OCI-LY3 (cell line): ENCODE results near the gene PACS2.

Experiments used
- H2AFZ ChIP-seq: fragments of 200-600, 300-600 bp; shearing (Covaris generic); 2 replicates; pipeline ENCODE4 v1.6.0; 2014; ENCODE audit warnings: antibody characterized with exemption, low read depth, low read length
- H3K27ac ChIP-seq: fragments of 200-600, 300-600 bp; sonication (generic); 2 replicates; pipeline ENCODE4 v1.5.1; 2014; ENCODE audit warnings: mild to moderate bottlenecking, low read length, moderate library complexity, mixed read lengths
- H3K27me3 ChIP-seq: fragments of 200-600, 300-600 bp; sonication (generic); 2 replicates; pipeline ENCODE4 v1.6.1; 2014; ENCODE audit warnings: low read depth, low read length, mixed read lengths
- H3K36me3 ChIP-seq: fragments of 200-600, 300-600 bp; sonication (generic); replicated peaks from 2 replicates; pipeline ENCODE3; 2014; ENCODE audit warnings: low read depth, low read length, mixed read lengths
- H3K4me1 ChIP-seq: fragments of 300-600, 200-600 bp; sonication (generic); 2 replicates; pipeline ENCODE4 v1.6.1; 2014; ENCODE audit warnings: low read length, mixed read lengths
- H3K4me2 ChIP-seq: fragments of 200-600, 300-600 bp; sonication (generic); 2 replicates; pipeline ENCODE4 v1.6.1; 2014; ENCODE audit warnings: low read length, mixed read lengths
- H3K4me3 ChIP-seq: fragments of 300-600, 200-600 bp; sonication (generic); 2 replicates; pipeline ENCODE4 v1.5.1; 2014; ENCODE audit warnings: antibody characterized with exemption, mild to moderate bottlenecking, low read length, moderate library complexity
- H3K79me2 ChIP-seq: fragments of 300-600, 200-600 bp; shearing (Covaris generic); 2 replicates; pipeline ENCODE4 v1.6.1; 2014; ENCODE audit warnings: mild to moderate bottlenecking, low read length, mixed read lengths
- H3K9ac ChIP-seq: fragments of 300-600, 200-600 bp; shearing (Covaris generic); 2 replicates; pipeline ENCODE4 v1.6.0; 2014; ENCODE audit warnings: mild to moderate bottlenecking, low read length, moderate library complexity
- H3K9me3 ChIP-seq: fragments of 200-600, 300-600 bp; shearing (Covaris generic); 2 replicates; pipeline ENCODE4 v1.6.1; 2014; ENCODE audit warnings: low read length, mixed read lengths; ENCODE audit not compliant: insufficient read depth
- H4K20me1 ChIP-seq: fragments of 200-600, 300-600 bp; sonication (generic); 2 replicates; pipeline ENCODE4 v1.6.1; 2016; ENCODE audit warnings: low read length, mixed read lengths; ENCODE audit not compliant: insufficient read depth
- EZH2phosphoT487 ChIP-seq: fragments of 200-600 bp; shearing (Covaris generic); IDR thresholded peaks from 2 replicates; pipeline ENCODE4 v1.6.1; 2018; ENCODE audit warnings: antibody characterized with exemption, mixed run types, low read depth
- TF ChIP-seq, protein P1 (sequence below): fragments of 200-600, 300-600 bp; sonication (generic); IDR thresholded peaks from 2 replicates; pipeline ENCODE4 v1.5.1; 2014; ENCODE audit warnings: antibody characterized with exemption, low read length, low read depth

The PACS2 gene

DNA sequence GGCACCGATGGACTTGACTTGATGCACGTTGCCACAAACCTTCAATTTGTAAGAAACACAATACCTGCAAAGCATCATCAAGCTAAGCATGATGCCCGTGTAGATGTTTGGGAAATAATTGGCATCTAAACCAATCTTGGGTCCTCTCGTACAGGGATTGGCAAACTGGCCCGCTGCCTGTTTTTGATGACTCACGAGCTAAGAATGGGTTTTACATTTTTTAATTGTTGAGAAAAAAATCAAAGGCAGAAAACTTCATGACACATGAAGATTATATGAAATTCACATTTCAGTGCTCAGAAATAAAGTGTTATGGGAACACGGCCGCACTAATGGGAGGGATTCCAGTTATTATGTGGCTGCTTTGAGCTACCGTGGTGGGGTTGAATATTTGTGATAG lies 116.0 kb downstream of the PACS2 start:
- no peaks in the 10 kb centered on the region for H3K27me3 ChIP-seq
- no peak overlapping the region for H2AFZ ChIP-seq
- H3K27ac ChIP-seq: no peak overlapping the region
- TF ChIP-seq, protein P1, sequence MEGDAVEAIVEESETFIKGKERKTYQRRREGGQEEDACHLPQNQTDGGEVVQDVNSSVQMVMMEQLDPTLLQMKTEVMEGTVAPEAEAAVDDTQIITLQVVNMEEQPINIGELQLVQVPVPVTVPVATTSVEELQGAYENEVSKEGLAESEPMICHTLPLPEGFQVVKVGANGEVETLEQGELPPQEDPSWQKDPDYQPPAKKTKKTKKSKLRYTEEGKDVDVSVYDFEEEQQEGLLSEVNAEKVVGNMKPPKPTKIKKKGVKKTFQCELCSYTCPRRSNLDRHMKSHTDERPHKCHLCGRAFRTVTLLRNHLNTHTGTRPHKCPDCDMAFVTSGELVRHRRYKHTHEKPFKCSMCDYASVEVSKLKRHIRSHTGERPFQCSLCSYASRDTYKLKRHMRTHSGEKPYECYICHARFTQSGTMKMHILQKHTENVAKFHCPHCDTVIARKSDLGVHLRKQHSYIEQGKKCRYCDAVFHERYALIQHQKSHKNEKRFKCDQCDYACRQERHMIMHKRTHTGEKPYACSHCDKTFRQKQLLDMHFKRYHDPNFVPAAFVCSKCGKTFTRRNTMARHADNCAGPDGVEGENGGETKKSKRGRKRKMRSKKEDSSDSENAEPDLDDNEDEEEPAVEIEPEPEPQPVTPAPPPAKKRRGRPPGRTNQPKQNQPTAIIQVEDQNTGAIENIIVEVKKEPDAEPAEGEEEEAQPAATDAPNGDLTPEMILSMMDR: no peak
- no peak for TF ChIP-seq EZH2phosphoT487
- H3K9ac ChIP-seq: no peak overlapping the region
- H3K36me3 ChIP-seq: peaks cover 41% of the 10 kb centered on the region
- peaks cover 70% of the 10 kb centered on the region for H4K20me1 ChIP-seq
- H3K4me1 ChIP-seq: no peaks in the 10 kb centered on the region
- no peaks in the 10 kb centered on the region for H3K9me3 ChIP-seq
- H3K4me3 ChIP-seq: no peak overlapping the region
- peaks cover 93% of the 10 kb centered on the region for H3K79me2 ChIP-seq
- no peak overlapping the region for H3K4me2 ChIP-seq

DNA sequence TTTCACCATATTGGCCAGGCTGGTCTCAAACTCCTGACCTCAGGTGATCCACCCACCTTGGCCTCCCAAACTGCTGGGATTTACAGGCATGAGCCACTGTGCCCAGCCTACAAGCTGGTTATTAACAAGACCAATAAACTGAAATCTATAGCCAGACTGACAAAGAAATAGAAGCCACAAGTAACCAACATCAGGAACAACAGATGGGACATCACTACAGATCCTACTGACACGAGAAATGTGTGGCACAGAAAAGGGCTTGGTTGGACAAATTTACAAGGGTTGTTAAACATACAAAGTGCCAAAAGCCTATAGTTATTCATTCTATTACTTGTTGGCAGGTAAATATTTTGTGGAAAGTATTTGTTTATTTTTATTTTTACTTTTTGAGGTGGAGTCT lies 116.7 kb downstream of the PACS2 start:
- no peak overlapping the region for H3K9ac ChIP-seq
- no peak overlapping the region for H3K27ac ChIP-seq
- H3K4me2 ChIP-seq: no peak overlapping the region
- no peaks in the 10 kb centered on the region for H3K4me1 ChIP-seq
- peaks cover 69% of the 10 kb centered on the region for H4K20me1 ChIP-seq
- H3K4me3 ChIP-seq: no peak overlapping the region
- peaks cover 93% of the 10 kb centered on the region for H3K79me2 ChIP-seq
- TF ChIP-seq EZH2phosphoT487: no peak
- TF ChIP-seq, protein P1: no peak
- no peaks in the 10 kb centered on the region for H3K9me3 ChIP-seq
- H3K27me3 ChIP-seq: no peaks in the 10 kb centered on the region
- peaks cover 38% of the 10 kb centered on the region for H3K36me3 ChIP-seq
- H2AFZ ChIP-seq: no peak overlapping the region

DNA sequence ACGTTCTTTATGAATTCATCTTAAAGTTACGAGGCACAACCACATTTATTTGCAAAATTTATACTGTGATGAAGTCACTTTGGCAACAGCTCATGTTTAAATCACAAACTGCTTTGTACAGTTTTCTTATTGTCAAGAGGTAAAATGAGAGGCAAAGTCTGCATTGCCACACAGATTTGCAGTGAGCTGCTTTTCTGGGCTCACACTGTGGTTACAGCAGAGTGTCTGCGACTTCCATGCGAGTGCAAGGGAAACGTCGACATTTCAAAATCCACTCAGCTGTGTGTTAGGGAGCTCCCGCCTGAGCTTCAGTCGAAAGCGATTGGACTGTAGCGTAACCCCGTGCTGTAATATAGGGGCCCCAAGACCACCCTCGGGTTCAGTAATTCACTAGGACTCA lies 118.1 kb downstream of the PACS2 start:
- no peak overlapping the region for H3K4me3 ChIP-seq
- peaks cover 33% of the 10 kb centered on the region for H3K36me3 ChIP-seq
- H2AFZ ChIP-seq: no peak overlapping the region
- no peak overlapping the region for H3K27ac ChIP-seq
- H3K9me3 ChIP-seq: no peaks in the 10 kb centered on the region
- H3K27me3 ChIP-seq: no peaks in the 10 kb centered on the region
- H4K20me1 ChIP-seq: peaks cover 69% of the 10 kb centered on the region
- TF ChIP-seq EZH2phosphoT487: no peak
- TF ChIP-seq, protein P1: no peak
- H3K9ac ChIP-seq: no peak overlapping the region
- no peaks in the 10 kb centered on the region for H3K4me1 ChIP-seq
- H3K79me2 ChIP-seq: peaks cover 93% of the 10 kb centered on the region
- H3K4me2 ChIP-seq: no peak overlapping the region

DNA sequence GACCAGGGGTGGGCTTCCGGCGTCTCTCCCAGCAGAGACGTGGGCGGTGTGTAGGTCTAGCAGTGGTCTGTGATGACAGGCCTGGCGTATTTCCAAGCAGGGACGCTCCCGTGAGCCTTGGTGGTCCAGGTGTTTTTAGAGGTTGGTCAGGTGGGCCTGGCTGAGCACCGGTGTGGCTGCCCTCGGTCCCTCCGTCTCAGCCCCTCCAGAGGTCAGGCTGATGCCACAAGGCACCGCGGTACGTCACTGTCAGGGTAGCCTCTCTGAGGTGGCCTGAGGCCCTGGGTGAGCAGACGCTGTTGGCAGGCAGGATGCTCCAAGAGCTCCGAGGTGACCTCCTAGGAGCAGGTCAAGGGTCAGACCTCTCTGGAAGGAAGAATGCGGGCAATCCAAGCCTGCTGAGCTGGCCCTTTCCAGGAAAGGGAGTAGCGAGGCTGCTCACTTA lies 118.6 kb downstream of the PACS2 start:
- no peak for TF ChIP-seq EZH2phosphoT487
- TF ChIP-seq, protein P1: no peak
- Histone ChIP-seq H3K79me2 (peaks cover 93% of the 10 kb centered on the region), H3K4me1 (no peaks in the 10 kb centered on the region), H2AFZ (no peak overlapping the region), H3K9ac (no peak overlapping the region), H3K36me3 (peaks cover 29% of the 10 kb centered on the region), H3K27me3 (no peaks in the 10 kb centered on the region), H3K4me3 (no peak overlapping the region), H3K27ac (no peak overlapping the region), H3K4me2 (no peak overlapping the region), H4K20me1 (peaks cover 71% of the 10 kb centered on the region), H3K9me3 (no peaks in the 10 kb centered on the region)
